HepG2 (cell line): Measurements from ENCODE around the gene PRM3. TPM values are rescaled to one million over a fixed set of nuclear protein-coding genes. Genes with fewer than 3 reads are reported as not detected.

Experiments used
- CBX1 ChIP-seq: IDR thresholded peaks from one replicate; pipeline ENCODE4 v1.6.1; 2016; ENCODE audit warnings: antibody characterized with exemption, low read depth
- FOXM1 ChIP-seq: sonication (generic); formaldehyde crosslinking; IDR thresholded peaks from 2 replicates; pipeline ENCODE4 v1.5.0; 2020; ENCODE audit warnings: missing genetic modification reagents
- GFI1 ChIP-seq: sonication (generic); formaldehyde crosslinking; IDR thresholded peaks from 2 replicates; pipeline ENCODE4 v1.5.0; 2020; ENCODE audit warnings: missing genetic modification reagents, mild to moderate bottlenecking, borderline replicate concordance
- GTF3A ChIP-seq: sonication (generic); formaldehyde crosslinking; conservative IDR thresholded peaks from 2 replicates; pipeline ENCODE4 v1.4.0; 2020; ENCODE audit warnings: mild to moderate bottlenecking, missing genetic modification reagents
- HMG20A ChIP-seq: IDR thresholded peaks from 2 replicates; pipeline ENCODE4 v1.6.1; 2016; ENCODE audit warnings: borderline replicate concordance
- HOXD1 ChIP-seq: sonication (generic); formaldehyde crosslinking; IDR thresholded peaks from 2 replicates; pipeline ENCODE4 v1.5.0; 2020; ENCODE audit warnings: missing genetic modification reagents
- IKZF1 ChIP-seq: fragments of 450-650 bp; IDR thresholded peaks from 2 replicates; pipeline ENCODE4 v1.7.1; 2016
- KAT7 ChIP-seq: IDR thresholded peaks from 2 replicates; pipeline ENCODE4 v1.6.1; 2018; ENCODE audit warnings: borderline replicate concordance, missing compliant biosample characterization
- NFIB ChIP-seq: sonication (generic); formaldehyde crosslinking; IDR thresholded peaks from 2 replicates; pipeline ENCODE4 v1.9.0; 2021; ENCODE audit warnings: missing genetic modification reagents, mild to moderate bottlenecking, borderline replicate concordance
- NR2F6 ChIP-seq, 2 experiments: IDR thresholded peaks; 2 replicates each; pipeline ENCODE4 v1.6.1; 2016; ENCODE audit warnings: antibody characterized with exemption in 1 of 2, mild to moderate bottlenecking in 1 of 2
- RBM39 ChIP-seq: fragments of 200-400 bp; formaldehyde crosslinking; IDR thresholded peaks from one replicate; pipeline ENCODE4 v1.6.1; 2018; ENCODE audit warnings: antibody characterized with exemption, mild to moderate bottlenecking, low read depth, low read length; ENCODE audit not compliant: poor library complexity, severe bottlenecking
- RXRB ChIP-seq: IDR thresholded peaks from 2 replicates; pipeline ENCODE4 v1.6.1; 2016; ENCODE audit warnings: borderline replicate concordance, missing genetic modification reagents, missing compliant biosample characterization
- SNAI1 ChIP-seq: sonication (generic); formaldehyde crosslinking; IDR thresholded peaks from 2 replicates; pipeline ENCODE4 v1.5.0; 2020; ENCODE audit warnings: mild to moderate bottlenecking, missing genetic modification reagents, borderline replicate concordance
- SPEN ChIP-seq: sonication (generic); formaldehyde crosslinking; IDR thresholded peaks from 2 replicates; pipeline ENCODE4 v1.5.1; 2020; ENCODE audit warnings: low read depth, mild to moderate bottlenecking, missing genetic modification reagents
- THAP11 ChIP-seq: IDR thresholded peaks from 2 replicates; pipeline ENCODE4 v1.6.1; 2016; ENCODE audit warnings: missing biosample characterization, missing genetic modification reagents
- THYN1 ChIP-seq: sonication (generic); formaldehyde crosslinking; IDR thresholded peaks from 2 replicates; pipeline ENCODE4 v1.8.1; 2023; ENCODE audit warnings: low read depth, mild to moderate bottlenecking, moderate library complexity, missing genetic modification reagents, borderline replicate concordance
- ZEB1 ChIP-seq: IDR thresholded peaks from 2 replicates; pipeline ENCODE4 v1.6.1; 2012; ENCODE audit warnings: mild to moderate bottlenecking, low read depth, inconsistent platforms; ENCODE audit not compliant: insufficient replicate concordance
- ZNF326 ChIP-seq: sonication (generic); formaldehyde crosslinking; IDR thresholded peaks from 2 replicates; pipeline ENCODE4 v1.4.0; 2020; ENCODE audit warnings: missing genetic modification reagents, borderline replicate concordance
- ZNF543 ChIP-seq: sonication (generic); formaldehyde crosslinking; IDR thresholded peaks from 2 replicates; pipeline ENCODE4 v1.4.0; 2020; ENCODE audit warnings: mild to moderate bottlenecking, missing genetic modification reagents
- ZNF629 ChIP-seq: sonication (generic); formaldehyde crosslinking; conservative IDR thresholded peaks from 2 replicates; pipeline ENCODE4 v1.5.0; 2020; ENCODE audit warnings: missing genetic modification reagents
- ZNF788 ChIP-seq: sonication (generic); formaldehyde crosslinking; IDR thresholded peaks from 2 replicates; pipeline ENCODE4 v1.5.0; 2020; ENCODE audit warnings: mild to moderate bottlenecking, missing genetic modification reagents, borderline replicate concordance
- ZNF83 ChIP-seq: sonication (generic); formaldehyde crosslinking; IDR thresholded peaks from 2 replicates; pipeline ENCODE4 v1.4.0; 2020; ENCODE audit warnings: missing genetic modification reagents, mild to moderate bottlenecking, borderline replicate concordance
- ZSCAN12 ChIP-seq: sonication (generic); formaldehyde crosslinking; IDR thresholded peaks from 2 replicates; pipeline ENCODE4 v1.9.0; 2021; ENCODE audit warnings: mild to moderate bottlenecking, missing genetic modification reagents
- polyA plus RNA-seq, 8 experiments: library from polyadenylated mRNA; depleted of rRNA in 3 of 8; stranded (reverse) in 7 of 8; unstranded in 1 of 8; fragments of >200 nt; fragmentation: Illumina TruSeq in 4 of 8; extraction: Trizol in 4 of 8; gene quantifications; 2 replicates each; pipeline versions ENCODE4 v1.2.1 to v1.2.3, GENCODE V29; 2011 to 2016; ENCODE audit warnings: low read depth in 4 of 8, missing spikeins in 1 of 8, mixed read lengths in 1 of 8; ENCODE audit not compliant: insufficient read depth in 1 of 8
- total RNA-seq, 5 experiments: library from RNA; depleted of rRNA; stranded (reverse); fragments of >200 nt; fragmentation: Illumina TruSeq; extraction: Trizol; gene quantifications; 2 replicates each; pipeline ENCODE4 v1.2.3, GENCODE V29; 2016; ENCODE audit warnings: low read depth in 1 of 5
- TF ChIP-seq, protein P1 (sequence below): sonication (generic); formaldehyde crosslinking; IDR thresholded peaks from 2 replicates; pipeline ENCODE4 v1.8.1; 2023; ENCODE audit warnings: missing genetic modification reagents, mild to moderate bottlenecking, borderline replicate concordance
- TF ChIP-seq, protein P2 (sequence below): sonication (generic); formaldehyde crosslinking; IDR thresholded peaks from 2 replicates; pipeline ENCODE4 v1.5.0; 2020; ENCODE audit warnings: mild to moderate bottlenecking, missing genetic modification reagents
- TF ChIP-seq, protein P3 (sequence below): sonication (generic); formaldehyde crosslinking; IDR thresholded peaks from 2 replicates; pipeline ENCODE4 v1.4.0; 2020; ENCODE audit warnings: missing genetic modification reagents; ENCODE audit errors: not compliant biosample characterization
- TF ChIP-seq, protein P4 (sequence below): sonication (generic); formaldehyde crosslinking; IDR thresholded peaks from 2 replicates; pipeline ENCODE4 v1.4.0; 2020; ENCODE audit warnings: mild to moderate bottlenecking, missing genetic modification reagents

PRM3 gene
- total and polyA plus RNA-seq, 2 of the 13 experiments (the other 11 are each of a cell fraction or from before 2014, with no cell fraction given) = not detected

DNA sequence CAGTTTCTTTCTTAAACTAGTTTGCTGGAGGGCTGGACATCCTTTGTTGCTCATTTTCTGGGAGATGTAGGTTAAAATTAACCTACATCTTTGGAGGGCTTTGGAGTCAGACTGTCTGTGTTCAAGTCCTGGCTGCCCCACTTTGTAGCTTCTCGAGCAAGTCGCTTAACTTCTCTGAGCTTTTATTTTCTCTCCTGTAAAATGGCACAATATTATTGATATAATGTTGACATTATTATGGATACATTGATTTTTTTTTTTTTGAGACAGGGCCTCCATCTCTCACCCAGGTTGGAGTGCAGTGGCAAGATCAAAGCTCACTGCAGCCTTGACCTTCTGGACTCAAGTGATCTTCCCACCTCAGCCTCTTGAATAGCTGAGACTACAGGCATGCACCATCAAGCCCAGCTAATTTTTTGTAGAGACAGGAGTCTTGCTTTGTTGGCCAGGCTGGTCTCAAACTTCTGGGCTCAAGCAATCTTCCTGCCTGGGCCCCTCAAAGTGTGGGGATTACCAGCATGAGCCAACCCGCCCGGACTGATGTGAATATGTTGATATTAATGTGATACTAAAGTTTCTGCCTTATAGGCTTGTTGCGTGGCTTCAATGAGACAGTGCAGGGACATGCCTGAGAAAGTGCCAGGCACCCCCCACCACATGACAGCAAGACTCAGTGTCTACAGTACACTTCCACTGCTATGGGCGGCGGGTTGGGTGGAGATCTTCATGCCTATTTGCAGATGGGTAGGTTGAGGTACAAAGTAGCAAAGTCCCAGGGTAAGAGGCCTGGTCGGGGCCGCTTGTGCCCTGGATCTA lies 40.3 kb upstream of the PRM3 start (continued):
- TF ChIP-seq KAT7 (CRISPR knock-in tag) = no peak
- no peak for TF ChIP-seq SNAI1 (CRISPR knock-in tag)
- peak; percentile 73; the same call in 1 of the 2 replicates for TF ChIP-seq ZNF629 (CRISPR knock-in tag)
- TF ChIP-seq THYN1 (CRISPR knock-in tag) = no peak
- no peak for TF ChIP-seq IKZF1
- TF ChIP-seq RBM39 = no peak
- TF ChIP-seq ZNF83 = no peak
- peak; percentile 44; the same call in 1 of the 2 replicates for TF ChIP-seq RXRB (CRISPR knock-in tag)
- TF ChIP-seq GFI1 (CRISPR knock-in tag) = peak; percentile 15; the same call in 1 of the 2 replicates
- TF ChIP-seq, protein P1, sequence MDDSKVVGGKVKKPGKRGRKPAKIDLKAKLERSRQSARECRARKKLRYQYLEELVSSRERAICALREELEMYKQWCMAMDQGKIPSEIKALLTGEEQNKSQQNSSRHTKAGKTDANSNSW (CRISPR knock-in tag) = no peak
- TF ChIP-seq, protein P2, sequence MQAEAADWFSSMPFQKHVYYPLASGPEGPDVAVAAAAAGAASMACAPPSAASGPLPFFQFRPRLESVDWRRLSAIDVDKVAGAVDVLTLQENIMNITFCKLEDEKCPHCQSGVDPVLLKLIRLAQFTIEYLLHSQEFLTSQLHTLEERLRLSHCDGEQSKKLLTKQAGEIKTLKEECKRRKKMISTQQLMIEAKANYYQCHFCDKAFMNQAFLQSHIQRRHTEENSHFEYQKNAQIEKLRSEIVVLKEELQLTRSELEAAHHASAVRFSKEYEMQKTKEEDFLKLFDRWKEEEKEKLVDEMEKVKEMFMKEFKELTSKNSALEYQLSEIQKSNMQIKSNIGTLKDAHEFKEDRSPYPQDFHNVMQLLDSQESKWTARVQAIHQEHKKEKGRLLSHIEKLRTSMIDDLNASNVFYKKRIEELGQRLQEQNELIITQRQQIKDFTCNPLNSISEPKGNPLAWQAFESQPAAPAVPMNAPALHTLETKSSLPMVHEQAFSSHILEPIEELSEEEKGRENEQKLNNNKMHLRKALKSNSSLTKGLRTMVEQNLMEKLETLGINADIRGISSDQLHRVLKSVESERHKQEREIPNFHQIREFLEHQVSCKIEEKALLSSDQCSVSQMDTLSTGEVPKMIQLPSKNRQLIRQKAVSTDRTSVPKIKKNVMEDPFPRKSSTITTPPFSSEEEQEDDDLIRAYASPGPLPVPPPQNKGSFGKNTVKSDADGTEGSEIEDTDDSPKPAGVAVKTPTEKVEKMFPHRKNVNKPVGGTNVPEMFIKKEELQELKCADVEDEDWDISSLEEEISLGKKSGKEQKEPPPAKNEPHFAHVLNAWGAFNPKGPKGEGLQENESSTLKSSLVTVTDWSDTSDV (CRISPR knock-in tag) = no peak
- no peak for TF ChIP-seq ZNF543 (CRISPR knock-in tag)
- no peak for TF ChIP-seq CBX1
- TF ChIP-seq HMG20A (CRISPR knock-in tag) = peak; percentile 66; the same call in 1 of the 2 replicates
- peak; percentile 15; the same call in 1 of the 2 replicates for TF ChIP-seq ZNF788 (CRISPR knock-in tag)
- no peak for TF ChIP-seq THAP11 (CRISPR knock-in tag)
- TF ChIP-seq FOXM1 (CRISPR knock-in tag) = no peak
- TF ChIP-seq NR2F6 (IDR thresholded peaks at IDR 0.05) = peak; percentile 46; the same call in 1 of the 2 replicates
- TF ChIP-seq NR2F6 (CRISPR knock-in tag; IDR thresholded peaks at IDR 0.05) = 0 out of 2 replicates have a peak, but pooled peaks have one; percentile 19
- 0 out of 2 replicates have a peak, but pooled peaks have one; percentile 45 for TF ChIP-seq HOXD1
- TF ChIP-seq, protein P3, sequence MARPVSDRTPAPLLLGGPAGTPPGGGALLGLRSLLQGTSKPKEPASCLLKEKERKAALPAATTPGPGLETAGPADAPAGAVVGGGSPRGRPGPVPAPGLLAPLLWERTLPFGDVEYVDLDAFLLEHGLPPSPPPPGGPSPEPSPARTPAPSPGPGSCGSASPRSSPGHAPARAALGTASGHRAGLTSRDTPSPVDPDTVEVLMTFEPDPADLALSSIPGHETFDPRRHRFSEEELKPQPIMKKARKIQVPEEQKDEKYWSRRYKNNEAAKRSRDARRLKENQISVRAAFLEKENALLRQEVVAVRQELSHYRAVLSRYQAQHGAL (CRISPR knock-in tag) = peak; percentile 59
- no peak for TF ChIP-seq ZNF326 (CRISPR knock-in tag)
- no peak for TF ChIP-seq ZSCAN12
- TF ChIP-seq ZEB1 = no peak
- no peak for TF ChIP-seq GTF3A (CRISPR knock-in tag)
- TF ChIP-seq NFIB (CRISPR knock-in tag) = no peak
- TF ChIP-seq, protein P4, sequence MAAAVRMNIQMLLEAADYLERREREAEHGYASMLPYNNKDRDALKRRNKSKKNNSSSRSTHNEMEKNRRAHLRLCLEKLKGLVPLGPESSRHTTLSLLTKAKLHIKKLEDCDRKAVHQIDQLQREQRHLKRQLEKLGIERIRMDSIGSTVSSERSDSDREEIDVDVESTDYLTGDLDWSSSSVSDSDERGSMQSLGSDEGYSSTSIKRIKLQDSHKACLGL (CRISPR knock-in tag) = no peak
- TF ChIP-seq SPEN (CRISPR knock-in tag) = peak; percentile 11; the same call in 1 of the 2 replicates
